Gastroesophageal sphincter (tissue), 3 donors: ENCODE results near the gene NELFA.

Experiments used
- EP300 ChIP-seq: sonication (generic); formaldehyde crosslinking; IDR thresholded peaks from one replicate; pipeline ENCODE4 v1.6.1; 2017; ENCODE audit warnings: antibody characterized with exemption, mild to moderate bottlenecking
- POLR2A ChIP-seq, 2 donors: fragments of 450-650 bp; IDR thresholded peaks; one replicate each; pipeline ENCODE4 v1.6.1; 2017; ENCODE audit warnings: antibody characterized with exemption in 2 of 2, mild to moderate bottlenecking in 2 of 2, moderate library complexity in 1 of 2
- POLR2AphosphoS5 ChIP-seq: sonication (generic); formaldehyde crosslinking; IDR thresholded peaks from one replicate; pipeline ENCODE4 v1.6.1; 2017; ENCODE audit warnings: antibody characterized with exemption
- TF ChIP-seq, protein P1 (sequence below), 4 experiments: fragments of 200-600 bp in 2 of 4; fragments of 450-650 bp in 2 of 4; sonication (generic) in 1 of 4; IDR thresholded peaks; one replicate each; pipeline ENCODE4 v1.5.1; 2017 to 2019; ENCODE audit warnings: antibody characterized with exemption in 4 of 4, mild to moderate bottlenecking in 2 of 4, moderate library complexity in 2 of 4

- TF ChIP-seq, protein P1, sequence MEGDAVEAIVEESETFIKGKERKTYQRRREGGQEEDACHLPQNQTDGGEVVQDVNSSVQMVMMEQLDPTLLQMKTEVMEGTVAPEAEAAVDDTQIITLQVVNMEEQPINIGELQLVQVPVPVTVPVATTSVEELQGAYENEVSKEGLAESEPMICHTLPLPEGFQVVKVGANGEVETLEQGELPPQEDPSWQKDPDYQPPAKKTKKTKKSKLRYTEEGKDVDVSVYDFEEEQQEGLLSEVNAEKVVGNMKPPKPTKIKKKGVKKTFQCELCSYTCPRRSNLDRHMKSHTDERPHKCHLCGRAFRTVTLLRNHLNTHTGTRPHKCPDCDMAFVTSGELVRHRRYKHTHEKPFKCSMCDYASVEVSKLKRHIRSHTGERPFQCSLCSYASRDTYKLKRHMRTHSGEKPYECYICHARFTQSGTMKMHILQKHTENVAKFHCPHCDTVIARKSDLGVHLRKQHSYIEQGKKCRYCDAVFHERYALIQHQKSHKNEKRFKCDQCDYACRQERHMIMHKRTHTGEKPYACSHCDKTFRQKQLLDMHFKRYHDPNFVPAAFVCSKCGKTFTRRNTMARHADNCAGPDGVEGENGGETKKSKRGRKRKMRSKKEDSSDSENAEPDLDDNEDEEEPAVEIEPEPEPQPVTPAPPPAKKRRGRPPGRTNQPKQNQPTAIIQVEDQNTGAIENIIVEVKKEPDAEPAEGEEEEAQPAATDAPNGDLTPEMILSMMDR (IDR thresholded peaks at IDR 0.05): no peak
- TF ChIP-seq EP300 (no peak), POLR2A (IDR thresholded peaks at IDR 0.05) (no peak), POLR2AphosphoS5 (no peak)
Observed at GRCh38 chr4:1953335-1953734, 55.4 kb downstream of the NELFA start.
